ENCODE measurements around the gene NOTO.

Gene NOTO

DNA sequence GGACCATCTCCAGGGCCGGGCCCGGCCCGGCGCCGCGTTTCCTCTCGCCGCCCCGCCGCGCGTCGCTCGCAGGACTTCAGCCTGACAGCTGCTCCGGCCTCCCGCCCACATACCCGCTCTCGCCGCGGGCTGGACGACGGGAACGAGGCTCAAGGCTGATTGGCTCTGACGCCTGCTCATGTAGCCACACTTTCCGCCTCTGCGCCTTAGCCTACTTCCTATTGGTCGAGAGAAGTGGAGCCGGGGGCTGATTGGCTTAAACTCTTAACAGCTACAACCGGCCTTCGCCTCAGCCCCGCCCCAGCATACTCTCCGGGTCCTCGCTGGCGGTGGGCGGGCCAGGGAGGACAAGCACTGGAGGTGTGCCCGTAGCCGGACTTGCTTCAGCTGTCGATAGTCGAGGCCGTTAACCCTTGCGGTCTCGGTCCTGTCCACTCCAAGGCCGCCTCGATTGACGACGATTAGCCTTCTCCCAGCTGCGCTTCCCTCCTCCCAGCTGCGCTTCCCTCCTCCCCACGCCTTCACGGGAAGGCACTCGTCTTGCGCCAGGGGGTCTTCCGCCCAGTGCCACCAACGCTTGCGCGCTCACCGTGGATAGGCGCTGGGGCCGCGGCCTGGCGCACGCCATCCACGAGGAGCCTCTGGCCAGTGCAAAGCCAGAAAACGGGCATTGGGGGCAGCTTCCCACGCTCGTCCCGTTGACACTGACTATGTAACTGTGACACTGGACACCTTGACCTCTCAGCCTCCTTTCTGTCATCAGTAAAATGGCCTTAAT lies 31.0 kb downstream of the NOTO start, which contains the start of gene PRADC1 (continued):
- TF ChIP-seq, protein P1, sequence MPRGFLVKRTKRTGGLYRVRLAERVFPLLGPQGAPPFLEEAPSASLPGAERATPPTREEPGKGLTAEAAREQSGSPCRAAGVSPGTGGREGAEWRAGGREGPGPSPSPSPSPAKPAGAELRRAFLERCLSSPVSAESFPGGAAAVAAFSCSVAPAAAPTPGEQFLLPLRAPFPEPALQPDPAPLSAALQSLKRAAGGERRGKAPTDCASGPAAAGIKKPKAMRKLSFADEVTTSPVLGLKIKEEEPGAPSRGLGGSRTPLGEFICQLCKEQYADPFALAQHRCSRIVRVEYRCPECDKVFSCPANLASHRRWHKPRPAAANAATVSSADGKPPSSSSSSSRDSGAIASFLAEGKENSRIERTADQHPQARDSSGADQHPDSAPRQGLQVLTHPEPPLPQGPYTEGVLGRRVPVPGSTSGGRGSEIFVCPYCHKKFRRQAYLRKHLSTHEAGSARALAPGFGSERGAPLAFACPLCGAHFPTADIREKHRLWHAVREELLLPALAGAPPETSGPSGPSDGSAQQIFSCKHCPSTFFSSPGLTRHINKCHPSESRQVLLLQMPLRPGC (tag by site-specific recombination; IDR thresholded peaks at IDR 0.05): 0 out of 2 replicates have a peak, but pooled peaks have one; percentile 56
- no peak for TF ChIP-seq ZNF37A (tag by site-specific recombination; IDR thresholded peaks at IDR 0.05)
- peak; percentile 99 for TF ChIP-seq SP2 (tag by site-specific recombination; IDR thresholded peaks at IDR 0.05)
- TF ChIP-seq ZNF423 (tag by site-specific recombination; IDR thresholded peaks at IDR 0.05): peak; percentile 59; the same call in 1 of the 2 replicates
- TF ChIP-seq PRDM6 (tag by site-specific recombination; IDR thresholded peaks at IDR 0.05): no peak
- TF ChIP-seq, protein P2, sequence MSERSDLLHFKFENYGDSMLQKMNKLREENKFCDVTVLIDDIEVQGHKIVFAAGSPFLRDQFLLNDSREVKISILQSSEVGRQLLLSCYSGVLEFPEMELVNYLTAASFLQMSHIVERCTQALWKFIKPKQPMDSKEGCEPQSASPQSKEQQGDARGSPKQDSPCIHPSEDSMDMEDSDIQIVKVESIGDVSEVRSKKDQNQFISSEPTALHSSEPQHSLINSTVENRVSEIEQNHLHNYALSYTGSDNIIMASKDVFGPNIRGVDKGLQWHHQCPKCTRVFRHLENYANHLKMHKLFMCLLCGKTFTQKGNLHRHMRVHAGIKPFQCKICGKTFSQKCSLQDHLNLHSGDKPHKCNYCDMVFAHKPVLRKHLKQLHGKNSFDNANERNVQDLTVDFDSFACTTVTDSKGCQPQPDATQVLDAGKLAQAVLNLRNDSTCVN (tag by site-specific recombination; optimal IDR thresholded peaks at IDR 0.05): peak; percentile 95
- TF ChIP-seq, protein P3, sequence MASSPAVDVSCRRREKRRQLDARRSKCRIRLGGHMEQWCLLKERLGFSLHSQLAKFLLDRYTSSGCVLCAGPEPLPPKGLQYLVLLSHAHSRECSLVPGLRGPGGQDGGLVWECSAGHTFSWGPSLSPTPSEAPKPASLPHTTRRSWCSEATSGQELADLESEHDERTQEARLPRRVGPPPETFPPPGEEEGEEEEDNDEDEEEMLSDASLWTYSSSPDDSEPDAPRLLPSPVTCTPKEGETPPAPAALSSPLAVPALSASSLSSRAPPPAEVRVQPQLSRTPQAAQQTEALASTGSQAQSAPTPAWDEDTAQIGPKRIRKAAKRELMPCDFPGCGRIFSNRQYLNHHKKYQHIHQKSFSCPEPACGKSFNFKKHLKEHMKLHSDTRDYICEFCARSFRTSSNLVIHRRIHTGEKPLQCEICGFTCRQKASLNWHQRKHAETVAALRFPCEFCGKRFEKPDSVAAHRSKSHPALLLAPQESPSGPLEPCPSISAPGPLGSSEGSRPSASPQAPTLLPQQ (tag by site-specific recombination; IDR thresholded peaks at IDR 0.05): peak; percentile 40; the same call in 1 of the 2 replicates
- TF ChIP-seq, protein P4, sequence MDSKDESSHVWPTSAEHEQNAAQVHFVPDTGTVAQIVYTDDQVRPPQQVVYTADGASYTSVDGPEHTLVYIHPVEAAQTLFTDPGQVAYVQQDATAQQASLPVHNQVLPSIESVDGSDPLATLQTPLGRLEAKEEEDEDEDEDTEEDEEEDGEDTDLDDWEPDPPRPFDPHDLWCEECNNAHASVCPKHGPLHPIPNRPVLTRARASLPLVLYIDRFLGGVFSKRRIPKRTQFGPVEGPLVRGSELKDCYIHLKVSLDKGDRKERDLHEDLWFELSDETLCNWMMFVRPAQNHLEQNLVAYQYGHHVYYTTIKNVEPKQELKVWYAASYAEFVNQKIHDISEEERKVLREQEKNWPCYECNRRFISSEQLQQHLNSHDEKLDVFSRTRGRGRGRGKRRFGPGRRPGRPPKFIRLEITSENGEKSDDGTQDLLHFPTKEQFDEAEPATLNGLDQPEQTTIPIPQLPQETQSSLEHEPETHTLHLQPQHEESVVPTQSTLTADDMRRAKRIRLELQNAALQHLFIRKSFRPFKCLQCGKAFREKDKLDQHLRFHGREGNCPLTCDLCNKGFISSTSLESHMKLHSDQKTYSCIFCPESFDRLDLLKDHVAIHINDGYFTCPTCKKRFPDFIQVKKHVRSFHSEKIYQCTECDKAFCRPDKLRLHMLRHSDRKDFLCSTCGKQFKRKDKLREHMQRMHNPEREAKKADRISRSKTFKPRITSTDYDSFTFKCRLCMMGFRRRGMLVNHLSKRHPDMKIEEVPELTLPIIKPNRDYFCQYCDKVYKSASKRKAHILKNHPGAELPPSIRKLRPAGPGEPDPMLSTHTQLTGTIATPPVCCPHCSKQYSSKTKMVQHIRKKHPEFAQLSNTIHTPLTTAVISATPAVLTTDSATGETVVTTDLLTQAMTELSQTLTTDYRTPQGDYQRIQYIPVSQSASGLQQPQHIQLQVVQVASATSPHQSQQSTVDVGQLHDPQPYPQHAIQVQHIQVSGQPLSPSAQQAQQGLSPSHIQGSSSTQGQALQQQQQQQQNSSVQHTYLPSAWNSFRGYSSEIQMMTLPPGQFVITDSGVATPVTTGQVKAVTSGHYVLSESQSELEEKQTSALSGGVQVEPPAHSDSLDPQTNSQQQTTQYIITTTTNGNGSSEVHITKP (tag by site-specific recombination; IDR thresholded peaks at IDR 0.05): peak; percentile 86
- TF ChIP-seq ZNF561 (tag by site-specific recombination; IDR thresholded peaks at IDR 0.05; ENCODE audit: borderline replicate concordance): 0 out of 2 replicates have a peak, but pooled peaks have one; percentile 11
- peak; percentile 36; the same call in 1 of the 2 replicates for TF ChIP-seq ZFP69B (tag by site-specific recombination; IDR thresholded peaks at IDR 0.05)
- TF ChIP-seq ZNF600 (tag by site-specific recombination; IDR thresholded peaks at IDR 0.05): peak; percentile 51; the same call in 1 of the 2 replicates
- peak; percentile 60 for TF ChIP-seq ZNF501 (tag by site-specific recombination; IDR thresholded peaks at IDR 0.05)
- TF ChIP-seq ZBTB1 (tag by site-specific recombination; IDR thresholded peaks at IDR 0.05): no peak
- peak; percentile 91 for TF ChIP-seq SP3 (tag by site-specific recombination; IDR thresholded peaks at IDR 0.05)
- peak; percentile 88 for TF ChIP-seq ZEB2 (tag by site-specific recombination; IDR thresholded peaks at IDR 0.05)
- peak; percentile 56; the same call in 1 of the 2 replicates for TF ChIP-seq ZNF324 (tag by site-specific recombination; IDR thresholded peaks at IDR 0.05)
- 0 out of 2 replicates have a peak, but pooled peaks have one; percentile 31 for TF ChIP-seq ZNF843 (tag by site-specific recombination; IDR thresholded peaks at IDR 0.05)
- TF ChIP-seq ZNF621 (tag by site-specific recombination; IDR thresholded peaks at IDR 0.05): no peak
- TF ChIP-seq ZBTB7A (tag by site-specific recombination; IDR thresholded peaks at IDR 0.05; ENCODE audit: low read depth): peak; percentile 39; the same call in 1 of the 2 replicates
- TF ChIP-seq CTCF (tag by site-specific recombination; IDR thresholded peaks at IDR 0.05): peak; percentile 47
- TF ChIP-seq, protein P5, sequence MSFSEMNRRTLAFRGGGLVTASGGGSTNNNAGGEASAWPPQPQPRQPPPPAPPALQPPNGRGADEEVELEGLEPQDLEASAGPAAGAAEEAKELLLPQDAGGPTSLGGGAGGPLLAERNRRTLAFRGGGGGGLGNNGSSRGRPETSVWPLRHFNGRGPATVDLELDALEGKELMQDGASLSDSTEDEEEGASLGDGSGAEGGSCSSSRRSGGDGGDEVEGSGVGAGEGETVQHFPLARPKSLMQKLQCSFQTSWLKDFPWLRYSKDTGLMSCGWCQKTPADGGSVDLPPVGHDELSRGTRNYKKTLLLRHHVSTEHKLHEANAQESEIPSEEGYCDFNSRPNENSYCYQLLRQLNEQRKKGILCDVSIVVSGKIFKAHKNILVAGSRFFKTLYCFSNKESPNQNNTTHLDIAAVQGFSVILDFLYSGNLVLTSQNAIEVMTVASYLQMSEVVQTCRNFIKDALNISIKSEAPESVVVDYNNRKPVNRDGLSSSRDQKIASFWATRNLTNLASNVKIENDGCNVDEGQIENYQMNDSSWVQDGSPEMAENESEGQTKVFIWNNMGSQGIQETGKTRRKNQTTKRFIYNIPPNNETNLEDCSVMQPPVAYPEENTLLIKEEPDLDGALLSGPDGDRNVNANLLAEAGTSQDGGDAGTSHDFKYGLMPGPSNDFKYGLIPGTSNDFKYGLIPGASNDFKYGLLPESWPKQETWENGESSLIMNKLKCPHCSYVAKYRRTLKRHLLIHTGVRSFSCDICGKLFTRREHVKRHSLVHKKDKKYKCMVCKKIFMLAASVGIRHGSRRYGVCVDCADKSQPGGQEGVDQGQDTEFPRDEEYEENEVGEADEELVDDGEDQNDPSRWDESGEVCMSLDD (tag by site-specific recombination; IDR thresholded peaks at IDR 0.05): 0 out of 2 replicates have a peak, but pooled peaks have one; percentile 6
- no peak for TF ChIP-seq GFI1B (tag by site-specific recombination; IDR thresholded peaks at IDR 0.05)

Data from HEK293 (cell line).